HG03139 (cell line): ENCODE data around the gene POU2AF1.
"Not testable (repeated sequence)": the region's sequence is repeated elsewhere in the genome, so short reads cannot be mapped to it uniquely, and the experiment has no call there.

Experiments used
- ATAC-seq: cut with Tn5 transposase; IDR thresholded peaks from one replicate; pipeline ENCODE4 v1.9.1; 2021; ENCODE audit not compliant: unreplicated experiment

POU2AF1 gene

GRCh38 chr11:111410951-111411350, 31.9 kb upstream of the POU2AF1 start:
- ATAC-seq = no peak

- ATAC-seq = peak; percentile 45
Observed at GRCh38 chr11:111409915-111410314, 30.8 kb upstream of the POU2AF1 start.

GRCh38 chr11:111408789-111409727, 30.0 kb upstream of the POU2AF1 start:
- ATAC-seq = peak; percentile 37

GRCh38 chr11:111407652-111408051, 28.6 kb upstream of the POU2AF1 start:
- ATAC-seq = no peak

GRCh38 chr11:111406589-111406988, 27.5 kb upstream of the POU2AF1 start:
- ATAC-seq = no peak

GRCh38 chr11:111406091-111406490, 27.0 kb upstream of the POU2AF1 start:
- no peak for ATAC-seq

GRCh38 chr11:111405551-111405950, 26.5 kb upstream of the POU2AF1 start:
- no peak for ATAC-seq

- no peak for ATAC-seq
Observed at GRCh38 chr11:111403051-111403726, 24.1 kb upstream of the POU2AF1 start.

- no peak for ATAC-seq
Observed at GRCh38 chr11:111402411-111402810, 23.3 kb upstream of the POU2AF1 start.

GRCh38 chr11:111401957-111402356, 22.9 kb upstream of the POU2AF1 start:
- ATAC-seq = not testable (repeated sequence)

GRCh38 chr11:111400595-111400994, 21.5 kb upstream of the POU2AF1 start:
- no peak for ATAC-seq

GRCh38 chr11:111399187-111400031, 20.3 kb upstream of the POU2AF1 start:
- no peak for ATAC-seq

GRCh38 chr11:111397034-111397433, 18.0 kb upstream of the POU2AF1 start:
- ATAC-seq = no peak

- ATAC-seq = no peak
Observed at GRCh38 chr11:111395749-111396148, 16.7 kb upstream of the POU2AF1 start.

- no peak for ATAC-seq
Observed at GRCh38 chr11:111395081-111395480, 16.0 kb upstream of the POU2AF1 start.

- ATAC-seq = not testable (repeated sequence)
Observed at GRCh38 chr11:111394147-111394546, 15.1 kb upstream of the POU2AF1 start.

GRCh38 chr11:111393585-111393984, 14.5 kb upstream of the POU2AF1 start:
- ATAC-seq = no peak

GRCh38 chr11:111393096-111393495, 14.0 kb upstream of the POU2AF1 start:
- ATAC-seq = no peak

- ATAC-seq = no peak
Observed at GRCh38 chr11:111392552-111392951, 13.5 kb upstream of the POU2AF1 start.

GRCh38 chr11:111391328-111392124, 12.5 kb upstream of the POU2AF1 start:
- ATAC-seq = no peak
